Measurements from ENCODE around the gene NES.

Gene NES

DNA sequence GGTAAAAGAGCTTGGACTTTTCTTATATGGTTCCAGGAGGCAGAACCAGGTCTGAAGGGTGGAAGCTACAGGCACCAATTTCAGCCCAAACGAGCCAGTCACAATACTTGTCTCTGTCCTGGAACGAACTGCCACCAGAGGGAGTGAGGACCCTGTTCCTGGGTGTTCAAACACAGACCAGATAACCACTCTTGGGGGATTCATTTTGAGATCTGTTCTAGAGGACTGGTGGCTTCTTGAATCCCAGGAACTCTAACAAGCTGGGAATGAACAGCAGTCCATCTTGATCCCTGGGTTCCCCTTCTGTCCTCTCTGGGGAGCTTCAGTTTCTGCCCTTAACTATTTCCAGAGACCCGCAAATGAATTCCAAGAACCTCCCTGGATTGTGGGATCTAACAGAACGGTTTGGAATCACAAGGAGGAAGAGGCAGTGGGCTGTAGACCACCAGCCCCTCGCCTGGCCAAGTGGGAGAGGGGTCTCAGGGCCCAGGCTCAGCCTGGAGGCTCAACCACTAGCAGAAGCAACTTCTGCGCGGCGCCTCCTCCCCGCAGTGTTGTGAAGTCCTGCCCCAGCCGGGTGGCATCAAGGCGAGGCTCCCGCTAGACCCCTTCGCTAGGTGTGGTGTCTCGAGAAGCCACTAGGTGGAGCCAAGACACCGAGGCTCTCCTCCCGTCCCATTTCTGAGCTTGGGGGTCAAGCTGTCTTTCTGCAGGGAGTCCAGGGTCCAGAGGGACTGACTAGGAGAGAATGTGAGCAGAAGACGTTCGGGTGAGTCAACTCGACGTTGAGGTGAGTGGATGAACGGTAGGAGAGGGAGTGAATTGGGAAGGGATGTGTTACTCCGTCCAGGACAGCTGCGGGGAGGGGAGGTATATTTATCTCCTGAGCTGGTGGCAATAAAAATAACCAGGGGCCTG is 12.1 kb upstream of the NES start:
- FAIRE-seq (peak; percentile 20), DNase-seq (ENCODE audit: insufficient read length, low spot score) (peak; percentile 82)
- TF ChIP-seq TAF1 (IDR thresholded peaks at IDR 0.05; ENCODE audit: low read depth, low read length) = no peak
- TF ChIP-seq POLR2A (IDR thresholded peaks at IDR 0.05; ENCODE audit: low read depth, low read length) = no peak
- no peak for TF ChIP-seq POLR2AphosphoS5 (IDR thresholded peaks at IDR 0.05; ENCODE audit: low read depth, low read length)
- no peak for TF ChIP-seq POU2F2 (IDR thresholded peaks at IDR 0.05; ENCODE audit: low read depth, low read length)
- no peak for TF ChIP-seq SPI1 (IDR thresholded peaks at IDR 0.05; ENCODE audit: low read depth, low read length)
- TF ChIP-seq PAX5 (IDR thresholded peaks at IDR 0.05; ENCODE audit: insufficient read depth, low read length, severe bottlenecking) = no peak

DNA sequence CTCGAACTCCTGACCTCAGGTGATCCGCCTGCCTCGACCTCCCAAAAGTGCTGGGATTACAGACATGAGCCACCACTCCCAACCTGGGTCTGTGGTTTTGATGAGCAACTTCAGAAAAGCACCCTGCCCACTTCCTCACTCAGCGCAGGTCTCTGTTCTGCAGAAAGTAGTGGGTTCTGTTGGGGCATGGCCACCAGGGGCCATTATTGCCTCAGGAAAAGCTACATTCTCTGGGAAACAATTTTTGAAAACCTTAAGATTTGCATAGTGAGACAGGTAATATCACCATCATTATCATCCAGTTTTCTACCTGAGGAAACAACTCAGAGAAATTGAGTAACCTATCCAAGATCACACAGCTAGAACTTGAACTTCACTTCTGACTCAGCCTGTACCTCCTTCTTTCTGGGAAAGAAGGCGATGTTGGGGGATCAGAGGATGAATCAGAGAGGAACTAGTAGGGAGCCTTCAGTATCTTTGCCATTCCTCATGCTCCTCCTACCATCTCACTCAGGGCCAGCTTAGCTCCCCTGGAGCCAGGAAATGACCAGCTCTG is 7.1 kb upstream of the NES start:
- DNase-seq (ENCODE audit: insufficient read length, low spot score) (no peak), FAIRE-seq (no peak)
- TF ChIP-seq POU2F2 (IDR thresholded peaks at IDR 0.05; ENCODE audit: low read depth, low read length) = no peak
- TF ChIP-seq SPI1 (IDR thresholded peaks at IDR 0.05; ENCODE audit: low read depth, low read length) = peak; percentile 85
- no peak for TF ChIP-seq PAX5 (IDR thresholded peaks at IDR 0.05; ENCODE audit: insufficient read depth, low read length, severe bottlenecking)

DNA sequence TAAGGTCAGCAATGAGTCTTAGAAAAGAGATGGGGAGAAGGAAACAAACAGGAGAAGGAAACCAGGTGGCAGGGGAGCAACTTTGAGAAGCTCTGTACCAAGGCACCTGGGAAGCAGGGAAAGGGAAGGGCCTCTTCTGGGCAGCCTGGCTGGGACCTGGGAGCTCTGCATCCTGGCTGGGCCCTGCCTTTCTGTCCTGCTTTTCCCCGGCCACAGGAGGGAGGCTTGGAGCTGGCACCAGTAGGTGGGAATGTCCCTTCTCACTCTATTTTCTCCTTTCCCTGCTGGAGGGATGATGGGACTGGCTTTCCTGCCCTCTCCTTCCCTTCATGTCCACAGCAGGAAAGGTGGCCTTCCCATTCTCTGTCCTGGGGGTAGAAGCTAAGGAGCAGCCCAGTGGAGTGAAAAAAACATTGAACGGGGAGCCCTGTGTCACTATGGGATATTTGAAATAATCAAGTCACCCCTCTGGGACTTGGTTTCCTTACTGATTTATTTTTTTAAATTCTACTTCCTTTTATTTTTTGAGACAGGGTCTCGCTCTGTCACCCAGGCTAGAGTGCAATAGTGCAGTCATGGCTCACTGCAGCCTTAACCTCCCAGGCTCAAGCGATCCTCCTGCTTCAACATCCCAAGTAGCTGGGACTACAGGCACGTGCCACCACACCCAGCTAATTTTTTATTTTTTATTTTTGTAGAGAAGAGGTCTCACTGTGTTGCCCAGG is 5.1 kb upstream of the NES start:
- DNase-seq (ENCODE audit: insufficient read length, low spot score) (no peak), FAIRE-seq (no peak)
- no peak for TF ChIP-seq SPI1 (IDR thresholded peaks at IDR 0.05; ENCODE audit: low read depth, low read length)
- no peak for TF ChIP-seq PAX5 (IDR thresholded peaks at IDR 0.05; ENCODE audit: insufficient read depth, low read length, severe bottlenecking)
- TF ChIP-seq POU2F2 (IDR thresholded peaks at IDR 0.05; ENCODE audit: low read depth, low read length) = no peak
- no peak for TF ChIP-seq TAF1 (IDR thresholded peaks at IDR 0.05; ENCODE audit: low read depth, low read length)
- TF ChIP-seq POLR2A (IDR thresholded peaks at IDR 0.05; ENCODE audit: low read depth, low read length) = no peak
- TF ChIP-seq POLR2AphosphoS5 (IDR thresholded peaks at IDR 0.05; ENCODE audit: low read depth, low read length) = no peak

DNA sequence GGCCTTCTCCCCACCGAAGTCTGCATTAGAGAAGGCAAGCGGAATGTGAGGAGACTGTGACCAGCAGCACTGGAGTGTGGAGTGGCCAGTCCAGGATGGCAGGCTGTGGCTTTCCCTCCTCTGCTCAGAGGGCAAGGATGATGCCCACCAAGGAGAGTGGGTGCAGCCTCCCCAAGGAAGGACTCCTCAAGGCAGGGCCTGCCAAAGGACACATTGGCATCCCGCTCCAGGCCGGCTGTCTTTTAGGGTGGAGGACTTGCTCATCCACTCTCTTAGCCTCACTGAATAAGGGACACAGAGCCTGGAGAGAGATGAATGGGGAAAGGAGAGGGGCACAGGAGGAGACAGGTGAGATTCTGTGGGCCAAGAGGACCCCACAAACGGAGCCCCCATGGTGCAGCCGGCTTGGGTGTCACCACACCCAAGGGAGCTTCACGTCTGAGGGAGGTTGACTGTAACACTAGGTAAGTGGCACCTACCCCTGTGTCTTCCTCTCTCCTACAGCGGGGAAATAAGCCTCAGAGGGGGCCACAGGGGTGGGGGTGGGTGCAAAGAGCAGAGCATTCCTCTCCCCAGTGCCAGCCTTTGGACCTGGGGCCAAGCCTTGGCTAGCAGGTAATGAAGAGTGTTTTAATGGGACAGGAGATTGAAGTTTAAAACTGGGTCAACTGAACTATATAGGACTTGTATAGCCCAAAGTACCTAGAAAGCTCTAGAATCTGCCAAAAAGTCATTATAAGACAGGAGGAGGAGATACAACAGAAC is 4.2 kb upstream of the NES start:
- no peak for DNase-seq (ENCODE audit: insufficient read length, low spot score)
- TF ChIP-seq PAX5 (IDR thresholded peaks at IDR 0.05; ENCODE audit: insufficient read depth, low read length, severe bottlenecking) (no peak), POLR2A (IDR thresholded peaks at IDR 0.05; ENCODE audit: low read depth, low read length) (no peak), POLR2AphosphoS5 (IDR thresholded peaks at IDR 0.05; ENCODE audit: low read depth, low read length) (no peak), POU2F2 (IDR thresholded peaks at IDR 0.05; ENCODE audit: low read depth, low read length) (no peak)
- FAIRE-seq = no peak

DNA sequence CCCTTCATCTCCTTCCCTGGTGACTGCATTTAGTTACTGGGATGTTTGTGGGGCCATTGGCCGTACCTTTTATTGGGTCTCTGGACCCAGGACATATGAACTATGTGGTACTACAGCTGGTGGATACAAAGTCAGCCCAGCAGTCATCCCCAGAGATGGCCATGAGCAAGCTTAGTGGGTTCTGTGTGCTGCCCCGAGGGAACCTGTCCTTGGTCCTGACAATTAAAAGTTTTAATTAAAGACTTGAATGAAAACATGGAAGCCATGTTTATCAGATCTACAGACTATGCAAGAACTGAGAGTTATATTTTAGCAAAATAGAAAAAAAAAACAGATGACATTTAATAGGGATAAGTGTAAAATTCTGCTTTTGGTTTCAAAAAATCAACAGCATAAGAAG is 2.8 kb upstream of the NES start:
- TF ChIP-seq POLR2AphosphoS5 (IDR thresholded peaks at IDR 0.05; ENCODE audit: low read depth, low read length) (no peak), TAF1 (IDR thresholded peaks at IDR 0.05; ENCODE audit: low read depth, low read length) (no peak), SPI1 (IDR thresholded peaks at IDR 0.05; ENCODE audit: low read depth, low read length) (no peak), PAX5 (IDR thresholded peaks at IDR 0.05; ENCODE audit: insufficient read depth, low read length, severe bottlenecking) (no peak), POLR2A (IDR thresholded peaks at IDR 0.05; ENCODE audit: low read depth, low read length) (no peak), POU2F2 (IDR thresholded peaks at IDR 0.05; ENCODE audit: low read depth, low read length) (no peak)
- DNase-seq (ENCODE audit: insufficient read length, low spot score) = no peak
- no peak for FAIRE-seq

DNA sequence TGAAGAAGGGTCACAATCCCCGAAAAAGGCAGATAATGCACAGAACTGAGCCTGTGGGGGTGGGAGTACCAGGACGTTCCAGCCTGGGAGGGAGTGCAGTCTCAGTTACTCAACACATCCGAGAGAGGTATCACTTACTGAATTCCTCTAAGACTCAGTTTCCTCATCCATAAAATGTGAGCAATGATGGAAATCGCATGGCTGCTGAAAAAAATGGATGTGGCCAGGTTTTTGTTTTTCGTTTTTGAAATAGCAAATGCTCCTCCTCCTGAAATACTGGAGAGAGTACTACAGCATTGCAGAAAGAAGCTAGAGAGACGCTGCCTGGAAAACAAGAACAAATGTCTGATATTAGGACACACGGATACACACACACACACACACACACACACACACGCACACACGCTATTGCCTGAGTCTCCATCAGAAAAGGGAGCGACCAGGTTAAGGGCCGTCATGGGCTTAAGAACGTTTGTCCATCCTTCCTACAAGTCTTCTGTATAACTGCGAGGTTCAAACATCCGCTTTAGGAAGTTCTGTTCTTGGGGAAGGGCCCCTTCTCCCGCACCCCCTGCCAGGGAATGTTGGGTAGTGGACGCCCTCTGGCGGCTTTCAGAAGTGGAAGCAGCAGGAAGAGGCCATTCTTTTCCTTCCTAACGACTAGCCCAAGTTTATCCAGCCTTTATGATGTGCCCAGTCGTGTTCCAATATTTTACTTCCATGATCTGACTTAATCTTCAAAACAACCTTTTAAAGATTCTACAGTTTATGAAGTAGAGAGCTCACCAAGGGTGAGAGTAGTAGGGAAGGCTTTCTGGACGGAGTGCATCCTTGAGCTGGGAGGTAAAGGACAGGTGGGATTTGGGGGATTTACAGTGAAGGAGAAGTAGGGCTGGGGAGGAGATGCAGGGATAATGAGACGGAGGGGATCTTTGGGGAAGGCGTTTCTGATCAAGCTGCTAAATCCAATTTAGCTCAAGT is 699 bp upstream of the NES start:
- TF ChIP-seq PAX5 (IDR thresholded peaks at IDR 0.05; ENCODE audit: insufficient read depth, low read length, severe bottlenecking) = no peak
- no peak for TF ChIP-seq SPI1 (IDR thresholded peaks at IDR 0.05; ENCODE audit: low read depth, low read length)
- TF ChIP-seq TAF1 (IDR thresholded peaks at IDR 0.05; ENCODE audit: low read depth, low read length) = no peak
- TF ChIP-seq POLR2AphosphoS5 (IDR thresholded peaks at IDR 0.05; ENCODE audit: low read depth, low read length) = no peak
- TF ChIP-seq POLR2A (IDR thresholded peaks at IDR 0.05; ENCODE audit: low read depth, low read length) = no peak
- TF ChIP-seq POU2F2 (IDR thresholded peaks at IDR 0.05; ENCODE audit: low read depth, low read length) = no peak
- peak; percentile 75 for FAIRE-seq

DNA sequence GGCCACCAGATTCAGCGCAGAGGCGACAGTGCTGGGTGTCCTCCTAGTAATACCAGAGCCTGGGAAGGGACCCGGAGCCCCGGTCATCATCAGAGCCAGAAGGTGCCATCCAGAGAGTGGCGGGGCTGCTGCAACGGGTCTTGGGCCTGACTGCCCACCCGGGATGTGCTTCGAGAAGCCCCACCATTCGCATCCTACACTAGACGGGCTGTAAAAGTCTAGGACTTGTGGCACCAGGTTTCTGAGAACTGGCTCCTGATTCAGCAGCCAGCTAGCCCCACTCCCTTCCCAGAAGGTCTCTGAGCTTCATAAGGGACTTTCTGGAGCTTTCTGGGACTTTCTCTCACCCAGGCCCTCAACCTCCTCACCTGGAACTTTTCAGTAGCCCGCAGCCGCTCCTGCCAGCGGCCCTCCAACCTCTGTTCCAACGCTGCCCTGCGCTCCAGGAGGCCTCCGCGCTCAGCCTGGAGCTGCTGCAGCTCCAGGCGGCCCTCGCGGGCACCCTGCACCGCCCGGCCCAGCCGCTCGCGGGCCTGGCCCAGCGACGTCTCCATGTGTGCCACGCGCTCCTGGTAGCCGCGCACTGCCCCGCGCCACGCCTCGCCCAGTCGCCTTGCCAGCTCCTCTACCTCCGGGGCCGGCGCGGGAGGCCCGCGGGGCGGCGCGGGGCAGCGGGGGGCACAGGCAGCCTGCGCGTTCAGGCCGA is 940 bp downstream of the NES start:
- DNase-seq (ENCODE audit: insufficient read length, low spot score) = no peak
- FAIRE-seq = no peak
- TF ChIP-seq POU2F2 (IDR thresholded peaks at IDR 0.05; ENCODE audit: low read depth, low read length) (no peak), SPI1 (IDR thresholded peaks at IDR 0.05; ENCODE audit: low read depth, low read length) (no peak), POLR2AphosphoS5 (IDR thresholded peaks at IDR 0.05; ENCODE audit: low read depth, low read length) (no peak), POLR2A (IDR thresholded peaks at IDR 0.05; ENCODE audit: low read depth, low read length) (no peak)

More for the DNA sequence above, 699 bp upstream of the NES start:
- DNase-seq (ENCODE audit: insufficient read length, low spot score) = no peak

Data from GM12891 (cell line).